ENCODE results near the gene GADD45GIP1. TPM values are rescaled to one million over a fixed set of nuclear protein-coding genes. Genes with fewer than 3 reads are reported as not detected.

Gene GADD45GIP1
- polyA plus RNA-seq, 1 experiment: 31.6 TPM

DNA sequence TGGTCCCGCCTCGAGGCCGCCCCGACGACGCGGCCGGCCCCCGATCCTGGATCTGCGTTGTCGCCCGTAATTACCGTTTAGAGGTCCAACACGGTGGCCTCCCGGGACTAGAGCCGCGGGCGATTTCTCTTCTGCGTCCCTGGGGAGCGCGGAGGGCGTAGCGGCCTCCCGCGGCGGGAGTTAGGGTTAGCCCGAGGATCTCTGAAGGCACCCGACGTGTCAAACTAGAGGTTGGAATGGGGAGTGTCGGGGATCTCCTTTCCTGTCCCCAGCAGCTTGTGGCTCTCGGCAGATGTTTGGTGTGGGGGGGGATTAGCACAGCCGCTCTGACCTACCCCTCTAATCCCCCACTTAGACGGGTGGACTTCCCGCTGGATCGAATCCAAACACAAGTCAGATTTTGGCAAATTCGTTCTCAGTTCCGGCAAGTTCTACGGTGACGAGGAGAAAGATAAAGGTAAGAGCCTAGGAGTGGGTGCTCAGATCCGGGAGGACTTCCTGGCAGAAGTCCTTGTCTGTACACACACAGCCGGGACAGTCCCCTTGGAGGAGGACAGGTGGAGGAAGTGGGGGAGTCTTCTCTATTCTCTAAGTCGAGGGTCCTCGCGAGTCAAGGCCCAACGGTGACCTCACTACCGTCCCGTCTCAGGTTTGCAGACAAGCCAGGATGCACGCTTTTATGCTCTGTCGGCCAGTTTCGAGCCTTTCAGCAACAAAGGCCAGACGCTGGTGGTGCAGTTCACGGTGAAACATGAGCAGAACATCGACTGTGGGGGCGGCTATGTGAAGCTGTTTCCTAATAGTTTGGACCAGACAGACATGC, 18.0 kb downstream of the GADD45GIP1 start:
- DNase-seq (ENCODE audit: low read depth, low spot score): no peak
- peak overlapping the region; percentile 99 for H3K4me3 ChIP-seq (ENCODE audit: low read depth, low read length)
- no peak; the same call in 1 of the 2 replicates for TF ChIP-seq CTCF (IDR thresholded peaks at IDR 0.05; ENCODE audit: low read depth, low read length)
- H3K27ac ChIP-seq (ENCODE audit: low read depth, low read length): peak overlapping the region; percentile 61
- H3K27me3 ChIP-seq (ENCODE audit: control insufficient read depth, insufficient read depth, low read length): no peaks in the 10 kb centered on the region
- H3K9me3 ChIP-seq (ENCODE audit: control insufficient read depth, insufficient read depth, low read length): no peaks in the 10 kb centered on the region; the same call in 1 of the 2 replicates
- ChIA-PET POLR2A (interaction anchor here (0.7 to 1.2 kb wide), 3 partner anchors 15 to 146 kb away, joined by 3 to 4 read pairs (median 3); partner anchors contain the start of gene GCDH), CTCF (interaction anchor here (1.1 kb wide), 1 partner anchor 92 kb away, joined by 3 read pairs; no protein-coding TSS in a partner anchor)

GRCh38 chr19:12937927-12938778, 18.9 kb downstream of the GADD45GIP1 start, which contains the start of gene CALR:
Gene CALR, plus strand, starts transcription at chr19:12938609. Its CDS starts 71 bp downstream, at chr19:12938680.
- no peak for TF ChIP-seq CTCF (IDR thresholded peaks at IDR 0.05; ENCODE audit: low read depth, low read length)
- ChIA-PET CTCF (interaction anchor here (0.8 to 1.1 kb wide), 2 partner anchors 27 to 91 kb away, joined by 3 read pairs; no protein-coding TSS in a partner anchor), POLR2A (interaction anchor here (0.6 to 1.4 kb wide), 6 partner anchors 8 to 85 kb away, joined by 3 to 9 read pairs (median 3); partner anchors contain the start of genes RAD23A and SYCE2)
- peak within 1 kb of the TSS; percentile 61 for H3K27ac ChIP-seq (ENCODE audit: low read depth, low read length)
- H3K4me3 ChIP-seq (ENCODE audit: low read depth, low read length): peak within 1 kb of the TSS; percentile 99
- H3K9me3 ChIP-seq (ENCODE audit: control insufficient read depth, insufficient read depth, low read length): no peaks in the 10 kb centered on the region; the same call in 1 of the 2 replicates
- H3K27me3 ChIP-seq (ENCODE audit: control insufficient read depth, insufficient read depth, low read length): no peaks in the 10 kb centered on the region
- peak; percentile 99 for DNase-seq (ENCODE audit: low read depth, low spot score)

DNA sequence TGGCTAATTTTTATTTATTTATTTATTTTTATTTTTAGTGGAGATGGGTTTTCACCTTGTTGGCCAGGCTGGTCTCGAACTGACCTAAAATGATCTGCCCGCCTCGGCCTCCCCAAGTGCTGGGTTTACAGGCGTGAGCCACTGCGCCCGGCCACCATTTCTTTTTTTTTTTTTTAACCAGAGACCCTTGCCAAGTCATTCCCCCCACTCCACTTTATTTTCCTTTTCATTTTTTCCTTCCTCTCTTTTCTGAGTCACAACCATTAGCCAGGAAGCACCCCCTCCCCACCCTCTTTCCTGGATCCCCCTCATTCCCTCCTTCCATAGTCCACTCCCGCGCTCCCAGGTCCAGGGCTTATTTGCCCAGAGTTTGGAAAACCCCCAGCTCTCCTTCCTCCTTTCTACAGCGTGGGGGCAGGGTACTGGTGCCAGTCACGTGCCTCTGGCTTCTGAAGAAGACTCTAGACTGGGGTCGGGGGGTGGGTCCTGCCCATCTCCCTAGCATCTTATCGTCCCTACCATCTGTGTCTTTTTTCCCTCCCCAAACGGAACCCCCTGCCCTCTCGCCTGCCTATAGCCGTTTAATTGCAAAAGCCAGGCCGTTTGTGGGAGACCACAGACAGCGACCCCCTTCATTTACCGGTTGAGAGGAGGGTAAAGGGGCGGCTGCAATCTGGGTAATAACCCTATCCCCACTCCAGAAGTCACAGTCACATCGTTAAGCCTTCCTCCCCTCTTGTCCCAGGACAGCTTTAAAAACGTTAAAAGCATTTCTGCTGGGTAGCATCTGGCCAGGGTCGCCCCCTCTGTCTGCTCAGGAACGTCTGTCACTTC, 19.7 kb downstream of the GADD45GIP1 start:
- no peak for DNase-seq (ENCODE audit: low read depth, low spot score)
- Histone ChIP-seq H3K27ac (ENCODE audit: low read depth, low read length) (peak overlapping the region; percentile 31), H3K9me3 (ENCODE audit: control insufficient read depth, insufficient read depth, low read length) (no peaks in the 10 kb centered on the region; the same call in 1 of the 2 replicates), H3K27me3 (ENCODE audit: control insufficient read depth, insufficient read depth, low read length) (no peaks in the 10 kb centered on the region), H3K4me3 (ENCODE audit: low read depth, low read length) (peak overlapping the region; percentile 70)
- no peak for TF ChIP-seq CTCF (IDR thresholded peaks at IDR 0.05; ENCODE audit: low read depth, low read length)
- ChIA-PET POLR2A (interaction anchor here (0.7 to 1.4 kb wide), 6 partner anchors 9 to 72 kb away, joined by 3 to 9 read pairs (median 6); partner anchors contain the start of genes RAD23A and SYCE2), CTCF (interaction anchor here (0.8 kb wide), 1 partner anchor 28 kb away, joined by 3 read pairs; no protein-coding TSS in a partner anchor)

DNA sequence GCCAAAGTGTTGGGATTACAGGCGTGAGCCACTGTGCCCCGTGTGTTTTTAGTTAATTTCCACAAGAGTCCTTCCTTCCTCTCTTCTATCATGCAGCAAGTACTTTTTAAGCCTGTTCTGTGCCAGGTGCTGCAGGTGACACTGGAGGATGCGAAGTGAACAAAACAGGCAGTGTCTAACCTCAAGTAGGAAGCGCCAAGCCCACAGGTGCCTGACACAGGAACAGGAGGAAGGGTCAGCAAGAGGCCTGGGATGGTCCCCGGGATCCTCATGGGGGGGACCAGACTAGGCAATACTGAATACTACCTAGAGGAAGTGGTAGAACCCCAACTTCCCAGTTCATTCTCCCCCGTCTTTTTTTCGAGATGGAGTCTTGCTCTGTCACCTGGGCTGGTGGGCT, 20.4 kb downstream of the GADD45GIP1 start:
- no peaks in the 10 kb centered on the region for H3K27me3 ChIP-seq (ENCODE audit: control insufficient read depth, insufficient read depth, low read length)
- DNase-seq (ENCODE audit: low read depth, low spot score): no peak
- no peak for TF ChIP-seq CTCF (IDR thresholded peaks at IDR 0.05; ENCODE audit: low read depth, low read length)
- no peak overlapping the region for H3K4me3 ChIP-seq (ENCODE audit: low read depth, low read length)
- ChIA-PET CTCF (no interaction called here), POLR2A (no interaction called here)
- no peak overlapping the region for H3K27ac ChIP-seq (ENCODE audit: low read depth, low read length)
- no peaks in the 10 kb centered on the region; the same call in 1 of the 2 replicates for H3K9me3 ChIP-seq (ENCODE audit: control insufficient read depth, insufficient read depth, low read length)

Data from AG04450 (cell line).